GM21390 (cell line): Measurements from ENCODE around the gene SLC37A4.
A peak's percentile ranks its signal among the peaks of the same experiment; 100 is the strongest.
"Not testable (repeated sequence)": the region's sequence is repeated elsewhere in the genome, so short reads cannot be mapped to it uniquely, and the experiment has no call there.

Source experiments
- ATAC-seq: cut with Tn5 transposase; IDR thresholded peaks from one replicate; pipeline ENCODE4 v1.9.1; 2021; ENCODE audit not compliant: unreplicated experiment

The SLC37A4 gene

DNA sequence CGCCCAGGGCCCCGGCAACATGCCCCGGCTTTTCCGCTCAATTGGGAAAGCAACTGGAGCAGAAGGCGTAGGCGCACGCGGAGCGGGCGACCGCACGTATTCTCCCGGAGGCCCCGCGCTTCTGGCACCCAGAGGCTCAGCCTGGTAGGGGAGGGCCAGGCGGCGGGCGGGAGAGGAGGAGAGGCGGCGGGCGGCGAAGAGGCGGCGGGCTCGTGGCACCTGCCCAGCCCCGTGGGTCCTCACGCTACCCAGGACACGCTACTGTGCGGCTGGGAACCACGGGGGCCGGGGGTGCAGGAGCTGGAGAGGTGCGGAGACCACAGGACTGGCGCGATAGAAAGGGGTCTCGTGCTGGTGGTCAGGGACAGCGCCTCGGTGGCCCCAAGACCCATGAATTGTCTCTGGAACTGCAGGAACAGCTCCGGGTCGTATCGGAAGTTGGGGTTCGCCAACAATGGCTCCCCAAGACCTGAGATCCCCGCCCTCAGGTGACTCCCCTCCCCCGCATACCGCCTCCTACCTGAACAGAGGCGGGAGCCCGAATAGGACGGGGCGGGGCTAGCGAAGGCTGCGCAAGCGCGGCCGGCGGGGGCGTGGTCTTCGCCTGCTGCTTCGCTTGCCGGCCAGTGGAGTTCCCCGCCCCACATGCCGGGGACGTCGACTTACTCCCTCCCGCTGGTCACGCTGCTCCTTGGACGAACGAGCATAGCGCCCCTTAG, at the start of gene SLC37A4:
TSS of gene SLC37A4 (minus strand) at position 549 of the 719 bp plus-strand sequence.
- peak; percentile 83 for ATAC-seq

DNA sequence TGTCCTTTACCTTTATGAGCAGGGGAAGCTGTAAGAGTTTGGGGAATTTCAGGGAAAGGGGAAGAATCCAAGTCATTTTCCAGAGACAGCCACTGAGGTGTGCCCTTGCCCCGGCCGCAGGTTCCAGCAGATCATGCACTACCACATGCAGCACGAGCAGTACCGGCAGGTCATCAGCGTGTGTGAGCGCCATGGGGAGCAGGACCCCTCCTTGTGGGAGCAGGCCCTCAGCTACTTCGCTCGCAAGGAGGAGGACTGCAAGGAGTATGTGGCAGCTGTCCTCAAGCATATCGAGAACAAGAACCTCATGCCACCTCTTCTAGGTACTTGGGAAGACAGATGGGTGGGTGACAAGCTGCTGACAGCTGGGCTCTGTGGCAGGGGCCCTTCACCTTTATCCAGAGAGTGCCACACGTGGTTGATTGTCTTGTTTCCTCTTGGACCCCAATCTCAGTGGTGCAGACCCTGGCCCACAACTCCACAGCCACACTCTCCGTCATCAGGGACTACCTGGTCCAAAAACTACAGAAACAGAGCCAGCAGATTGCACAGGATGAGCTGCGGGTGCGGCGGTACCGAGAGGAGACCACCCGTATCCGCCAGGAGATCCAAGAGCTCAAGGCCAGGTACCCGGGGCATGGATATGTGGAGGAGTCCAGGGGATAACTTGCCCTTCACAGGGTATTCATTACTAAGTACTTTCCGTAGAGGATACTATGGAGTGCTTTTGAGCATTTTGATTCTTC, 48.2 kb upstream of the SLC37A4 start:
- ATAC-seq: no peak

DNA sequence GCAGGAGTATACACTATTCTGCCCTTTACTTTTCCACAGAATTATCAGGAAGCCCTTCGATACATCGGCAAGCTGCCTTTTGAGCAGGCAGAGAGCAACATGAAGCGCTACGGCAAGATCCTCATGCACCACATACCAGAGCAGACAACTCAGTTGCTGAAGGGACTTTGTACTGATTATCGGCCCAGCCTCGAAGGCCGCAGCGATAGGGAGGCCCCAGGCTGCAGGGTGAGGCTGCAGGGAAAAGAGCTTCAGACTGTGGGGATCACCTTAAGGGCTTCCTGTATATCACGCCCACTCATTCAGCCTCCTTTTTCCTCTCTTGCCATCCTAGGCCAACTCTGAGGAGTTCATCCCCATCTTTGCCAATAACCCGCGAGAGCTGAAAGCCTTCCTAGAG, 47.2 kb upstream of the SLC37A4 start:
- no peak for ATAC-seq

DNA sequence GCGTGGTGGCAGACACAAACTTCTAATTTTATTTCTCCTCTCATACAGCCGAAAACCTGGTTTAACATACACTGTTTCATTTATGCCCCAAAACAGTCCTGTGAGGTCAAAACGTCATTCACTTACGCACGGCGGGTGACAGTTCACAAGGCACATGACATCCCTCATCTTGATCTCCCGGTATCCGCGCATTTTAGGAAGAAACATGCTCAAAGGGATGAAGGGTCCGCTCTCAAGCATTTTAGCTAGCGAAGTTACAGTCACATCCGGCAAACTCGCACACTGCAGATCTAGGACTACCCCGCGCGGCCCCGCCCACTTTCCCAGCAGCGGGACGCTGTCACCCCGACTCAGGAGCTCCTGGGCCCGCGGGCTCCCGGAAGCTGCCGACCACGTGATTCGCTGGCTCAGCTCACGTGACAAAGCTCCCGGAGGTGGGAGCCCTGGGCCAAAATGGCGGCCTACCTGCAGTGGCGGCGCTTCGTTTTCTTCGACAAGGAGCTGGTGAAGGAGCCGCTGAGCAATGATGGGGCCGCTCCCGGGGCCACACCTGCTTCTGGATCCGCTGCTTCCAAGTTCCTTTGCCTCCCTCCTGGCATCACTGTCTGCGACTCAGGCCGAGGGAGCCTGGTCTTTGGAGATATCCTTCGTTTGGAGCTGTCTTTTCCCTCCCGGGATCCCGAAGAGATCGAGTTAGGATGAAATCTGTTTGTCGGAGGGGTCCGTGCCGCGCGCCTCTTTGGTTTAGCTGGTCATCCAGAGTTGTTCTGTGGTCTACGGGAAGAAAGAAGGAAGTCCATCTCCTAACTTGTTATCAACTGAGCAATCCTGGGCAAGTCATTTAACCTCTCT, 36.9 kb upstream of the SLC37A4 start, which contains the start of gene VPS11:
TSS of gene VPS11 (plus strand) at position 448 of the 852 bp plus-strand sequence. CDS start at position 454, 6 bp downstream.
- ATAC-seq: peak; percentile 85

- ATAC-seq: no peak
Measured at GRCh38 chr11:119065369-119065768, 34.7 kb upstream of the SLC37A4 start.

GRCh38 chr11:119062779-119063178, 32.1 kb upstream of the SLC37A4 start:
- ATAC-seq: no peak

- no peak for ATAC-seq
Measured at GRCh38 chr11:119061256-119061655, 30.6 kb upstream of the SLC37A4 start.

DNA sequence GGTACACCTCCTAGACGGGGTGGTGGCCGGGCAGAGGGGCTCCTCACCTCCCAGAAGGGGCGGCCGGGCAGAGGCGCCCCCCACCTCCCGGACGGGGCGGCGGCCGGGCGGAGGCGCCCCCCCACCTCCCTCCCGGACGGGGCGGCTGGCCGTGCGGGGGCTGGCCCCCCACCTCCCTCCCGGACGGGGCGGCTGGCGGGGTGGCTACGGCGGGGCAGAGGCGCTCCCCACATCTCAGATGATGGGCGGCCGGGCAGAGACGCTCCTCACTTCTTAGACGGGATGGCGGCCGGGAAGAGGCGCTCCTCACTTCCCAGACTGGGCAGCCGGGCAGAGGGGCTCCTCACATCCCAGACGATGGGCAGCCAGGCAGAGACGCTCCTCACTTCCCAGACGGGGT, 28.5 kb upstream of the SLC37A4 start:
- not testable (repeated sequence) for ATAC-seq

DNA sequence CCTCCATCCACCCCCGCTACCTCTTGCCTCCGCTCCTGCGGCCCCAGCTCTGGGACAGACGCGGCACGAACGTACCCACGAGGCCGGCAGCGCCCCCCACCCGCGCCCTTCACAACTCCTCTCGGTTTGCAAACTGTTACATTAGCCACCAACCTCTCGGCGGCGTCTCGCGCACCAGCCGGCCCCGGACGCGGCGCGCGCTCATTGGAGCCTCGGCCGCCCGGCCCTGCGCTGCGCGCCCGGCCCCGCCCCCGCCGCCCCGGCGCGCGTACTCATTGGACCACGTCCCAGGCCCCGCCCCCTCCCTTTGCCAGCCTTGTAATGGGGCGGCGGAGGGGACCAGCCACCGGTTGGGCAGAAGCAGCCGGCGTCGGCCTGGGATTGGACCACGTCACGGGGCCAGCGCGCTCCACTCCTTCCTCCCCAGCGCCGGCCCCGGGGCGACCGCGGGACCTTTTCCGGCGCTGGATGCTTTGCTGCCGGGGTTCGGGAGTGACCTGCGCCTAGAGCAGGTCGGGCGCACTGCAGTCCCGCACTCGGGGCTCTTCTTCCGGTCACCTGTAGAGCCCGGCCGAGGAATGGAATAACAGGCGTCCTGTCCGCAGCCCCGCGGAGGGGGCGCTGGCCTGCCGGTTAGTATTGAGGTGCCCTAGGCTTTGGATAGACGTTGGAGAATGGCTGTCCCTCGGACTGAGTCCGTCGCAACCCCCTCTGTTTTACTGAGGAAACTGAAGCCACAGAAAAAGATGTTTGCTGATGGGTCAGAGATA, 26.5 kb upstream of the SLC37A4 start, which contains the start of gene HYOU1:
TSS of gene HYOU1 (minus strand) at position 206 of the 770 bp plus-strand sequence. CDS start 1,045 bp downstream, outside the sequence.
- peak; percentile 94 for ATAC-seq

- ATAC-seq: peak; percentile 1
Measured at GRCh38 chr11:119056421-119056999, 25.8 kb upstream of the SLC37A4 start.

DNA sequence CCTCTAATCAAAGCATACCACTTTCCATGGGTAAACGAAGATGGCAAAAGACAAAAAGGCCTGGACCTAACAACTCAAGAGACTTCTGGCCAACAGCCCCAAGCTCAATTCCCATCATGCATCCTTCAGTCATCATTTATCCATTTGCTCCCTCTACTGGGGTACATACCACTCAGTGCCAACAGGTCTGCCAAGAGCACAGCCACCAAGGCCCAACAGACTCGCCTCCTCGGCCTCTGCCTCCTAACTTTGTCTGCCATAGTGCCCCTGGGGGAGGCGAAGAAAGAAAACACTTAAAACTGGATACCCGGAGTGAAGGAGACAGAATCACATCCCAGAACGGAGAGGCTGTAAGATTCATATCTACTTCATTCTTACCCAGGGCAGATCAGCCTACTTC, 25.2 kb upstream of the SLC37A4 start:
- no peak for ATAC-seq

- no peak for ATAC-seq
Measured at GRCh38 chr11:119054418-119054817, 23.7 kb upstream of the SLC37A4 start.

GRCh38 chr11:119052163-119052814, 21.6 kb upstream of the SLC37A4 start:
- ATAC-seq: no peak

DNA sequence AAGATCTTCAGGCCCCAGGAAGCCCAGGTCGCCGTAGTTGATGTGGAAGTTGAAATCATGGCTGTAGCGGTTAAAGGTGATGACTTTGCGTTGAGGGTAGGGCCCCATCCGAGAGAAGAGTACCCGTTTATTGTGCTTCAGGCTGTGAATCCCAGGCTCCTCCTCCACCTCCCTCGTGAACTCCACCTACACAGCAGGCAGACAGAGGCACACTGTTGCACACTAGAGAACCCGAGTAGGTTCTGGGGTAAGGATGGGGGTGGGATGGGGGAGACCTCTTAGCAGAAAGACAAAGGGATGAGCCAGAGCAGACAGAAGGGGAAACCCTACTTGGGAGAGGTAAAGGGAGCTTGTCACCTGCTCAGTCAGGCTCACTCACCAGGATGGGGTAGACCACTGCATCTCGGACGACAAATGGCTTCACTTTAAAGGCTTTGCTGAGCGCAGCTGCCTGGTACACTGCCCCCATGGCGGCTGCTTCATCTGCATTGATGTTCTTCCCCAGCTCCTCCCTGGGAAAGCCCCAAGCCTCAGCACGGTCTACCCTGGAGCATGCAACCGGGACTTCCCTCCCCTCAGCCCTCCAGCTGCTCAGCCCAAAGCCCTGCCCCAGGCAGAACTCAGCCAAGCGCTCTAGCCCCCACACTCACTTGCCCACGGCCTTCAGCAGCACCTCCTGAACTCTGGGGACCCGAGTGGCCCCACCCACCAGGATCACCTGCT, 20.9 kb upstream of the SLC37A4 start:
- ATAC-seq: no peak

DNA sequence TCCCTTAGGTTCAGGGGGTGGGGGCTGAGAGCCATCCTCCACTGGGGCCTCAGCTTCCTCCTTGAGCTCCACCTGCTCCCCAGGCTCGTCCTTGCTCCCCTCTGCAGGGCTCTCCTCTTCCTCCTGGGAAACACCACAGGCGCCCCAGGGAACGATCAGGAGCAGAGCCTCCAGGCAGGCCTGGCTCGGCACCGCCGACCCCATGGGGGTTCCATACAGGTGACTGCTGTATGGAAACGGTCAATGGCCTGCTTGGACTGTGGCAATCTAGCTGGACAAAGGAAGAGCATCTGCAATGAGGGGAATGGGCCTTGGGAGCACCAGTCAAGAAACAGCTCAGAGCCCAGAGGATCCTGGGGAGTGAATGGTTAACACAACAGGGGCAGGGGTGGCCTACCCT, 18.4 kb upstream of the SLC37A4 start:
- no peak for ATAC-seq

DNA sequence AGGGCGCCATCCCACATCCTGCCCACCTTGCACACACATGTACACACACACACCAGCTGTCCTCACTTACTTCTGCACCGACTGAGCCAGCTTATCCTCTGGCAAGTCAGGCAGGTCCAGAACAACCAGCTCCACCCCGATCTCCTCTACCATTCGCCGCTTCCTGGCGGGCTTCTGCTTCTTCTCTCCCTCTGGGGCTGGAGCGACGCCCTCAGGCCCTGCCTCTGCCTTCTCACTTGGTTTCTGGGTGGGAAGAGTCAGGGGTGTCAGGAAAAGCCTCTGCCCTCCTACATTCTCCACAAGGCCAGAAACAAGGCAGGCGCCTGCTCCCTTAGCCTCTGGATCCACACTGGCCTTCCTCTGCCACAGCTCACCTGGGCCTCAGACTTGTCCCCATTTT, 18.0 kb upstream of the SLC37A4 start:
- ATAC-seq: no peak

DNA sequence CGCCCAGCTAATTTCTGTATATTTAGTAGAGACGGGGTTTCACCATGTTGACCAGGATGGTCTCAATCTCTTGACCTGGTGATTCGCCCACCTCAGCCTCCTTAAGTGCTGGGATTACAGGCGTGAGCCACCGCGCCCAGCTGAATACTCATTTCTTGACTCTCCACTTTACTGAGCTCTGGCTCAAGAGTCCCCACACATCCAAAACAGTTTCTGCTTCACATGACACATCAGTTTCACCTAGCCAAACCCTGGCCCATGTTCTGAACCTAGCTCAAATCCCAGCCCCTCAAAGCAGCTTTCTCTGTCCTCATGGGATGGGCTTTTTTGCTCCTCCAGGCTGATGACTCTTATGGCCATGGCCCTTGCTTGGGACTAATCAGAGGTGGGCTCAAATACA, 16.5 kb upstream of the SLC37A4 start:
- ATAC-seq: no peak

GRCh38 chr11:119046489-119046888, 15.8 kb upstream of the SLC37A4 start:
- no peak for ATAC-seq

DNA sequence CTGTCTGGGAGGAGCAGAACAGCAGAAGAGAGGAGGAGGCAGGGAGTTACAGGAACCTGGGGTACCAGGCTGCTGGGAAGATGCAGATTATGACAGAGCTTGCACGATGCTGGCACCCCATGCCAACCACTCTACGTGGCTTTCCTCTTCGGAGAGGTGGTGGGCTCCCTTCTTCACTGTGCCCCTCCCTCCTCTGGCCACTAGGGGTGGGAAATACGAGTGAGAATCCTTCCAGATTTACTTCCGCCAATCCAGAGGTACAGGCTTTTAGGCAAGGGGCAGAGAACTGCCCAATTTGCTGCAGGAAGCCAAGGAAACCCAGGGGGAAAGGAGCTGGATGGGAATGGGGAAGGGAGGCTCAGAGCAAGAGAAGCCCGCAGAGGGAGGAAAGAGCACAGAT, 14.0 kb upstream of the SLC37A4 start:
- ATAC-seq: no peak
